Ishikawa (cell line): ENCODE results near the gene TP73.

Experiments
- CEBPB ChIP-seq: IDR thresholded peaks from 2 replicates; pipeline ENCODE4 v1.6.1; 2012
- CREB1 ChIP-seq: IDR thresholded peaks from 2 replicates; pipeline ENCODE4 v1.6.1; 2012; ENCODE audit warnings: low read depth
- EGR1 ChIP-seq: IDR thresholded peaks from 2 replicates; pipeline ENCODE4 v1.6.1; 2012
- EP300 ChIP-seq: IDR thresholded peaks from 2 replicates; pipeline ENCODE4 v1.6.1; 2012; ENCODE audit warnings: borderline replicate concordance
- FOXM1 ChIP-seq: IDR thresholded peaks from 2 replicates; pipeline ENCODE4 v1.6.1; 2012; ENCODE audit warnings: low read depth, borderline replicate concordance
- MAX ChIP-seq: IDR thresholded peaks from 2 replicates; pipeline ENCODE4 v1.6.1; 2012
- NFIC ChIP-seq: IDR thresholded peaks from 2 replicates; pipeline ENCODE4 v1.6.1; 2012
- RAD21 ChIP-seq: IDR thresholded peaks from 2 replicates; pipeline ENCODE4 v1.6.1; 2012; ENCODE audit warnings: low read depth
- TAF1 ChIP-seq: IDR thresholded peaks from 2 replicates; pipeline ENCODE4 v1.6.1; 2012; ENCODE audit warnings: low read depth, mild to moderate bottlenecking
- TCF12 ChIP-seq: IDR thresholded peaks from 2 replicates; pipeline ENCODE4 v1.6.1; 2012; ENCODE audit warnings: low read depth
- TEAD4 ChIP-seq: IDR thresholded peaks from 2 replicates; pipeline ENCODE4 v1.6.1; 2012
- USF1 ChIP-seq: IDR thresholded peaks from 2 replicates; pipeline ENCODE4 v1.6.1; 2012
- YY1 ChIP-seq: IDR thresholded peaks from 2 replicates; pipeline ENCODE4 v1.6.1; 2012; ENCODE audit warnings: low read depth
- ZBTB7A ChIP-seq: IDR thresholded peaks from 2 replicates; pipeline ENCODE4 v1.6.1; 2012; ENCODE audit warnings: low read depth
- TF ChIP-seq, protein P1 (sequence below): IDR thresholded peaks from 2 replicates; pipeline ENCODE4 v1.6.1; 2012; ENCODE audit warnings: low read depth, mild to moderate bottlenecking

Gene TP73

GRCh38 chr1:3649342-3650247, 2.7 kb upstream of the TP73 start, which contains the start of gene WRAP73:
TSS of gene WRAP73 (minus strand) at chr1:3650103. CDS start at chr1:3649999, 104 bp downstream.
- TF ChIP-seq USF1 (no peak), CREB1 (no peak), TAF1 (peak; percentile 42; the same call in 1 of the 2 replicates), YY1 (peak; percentile 65; the same call in 1 of the 2 replicates), TCF12 (no peak), EGR1 (peak; percentile 38), MAX (peak; percentile 68), ZBTB7A (peak; percentile 54)

- TF ChIP-seq, protein P1, sequence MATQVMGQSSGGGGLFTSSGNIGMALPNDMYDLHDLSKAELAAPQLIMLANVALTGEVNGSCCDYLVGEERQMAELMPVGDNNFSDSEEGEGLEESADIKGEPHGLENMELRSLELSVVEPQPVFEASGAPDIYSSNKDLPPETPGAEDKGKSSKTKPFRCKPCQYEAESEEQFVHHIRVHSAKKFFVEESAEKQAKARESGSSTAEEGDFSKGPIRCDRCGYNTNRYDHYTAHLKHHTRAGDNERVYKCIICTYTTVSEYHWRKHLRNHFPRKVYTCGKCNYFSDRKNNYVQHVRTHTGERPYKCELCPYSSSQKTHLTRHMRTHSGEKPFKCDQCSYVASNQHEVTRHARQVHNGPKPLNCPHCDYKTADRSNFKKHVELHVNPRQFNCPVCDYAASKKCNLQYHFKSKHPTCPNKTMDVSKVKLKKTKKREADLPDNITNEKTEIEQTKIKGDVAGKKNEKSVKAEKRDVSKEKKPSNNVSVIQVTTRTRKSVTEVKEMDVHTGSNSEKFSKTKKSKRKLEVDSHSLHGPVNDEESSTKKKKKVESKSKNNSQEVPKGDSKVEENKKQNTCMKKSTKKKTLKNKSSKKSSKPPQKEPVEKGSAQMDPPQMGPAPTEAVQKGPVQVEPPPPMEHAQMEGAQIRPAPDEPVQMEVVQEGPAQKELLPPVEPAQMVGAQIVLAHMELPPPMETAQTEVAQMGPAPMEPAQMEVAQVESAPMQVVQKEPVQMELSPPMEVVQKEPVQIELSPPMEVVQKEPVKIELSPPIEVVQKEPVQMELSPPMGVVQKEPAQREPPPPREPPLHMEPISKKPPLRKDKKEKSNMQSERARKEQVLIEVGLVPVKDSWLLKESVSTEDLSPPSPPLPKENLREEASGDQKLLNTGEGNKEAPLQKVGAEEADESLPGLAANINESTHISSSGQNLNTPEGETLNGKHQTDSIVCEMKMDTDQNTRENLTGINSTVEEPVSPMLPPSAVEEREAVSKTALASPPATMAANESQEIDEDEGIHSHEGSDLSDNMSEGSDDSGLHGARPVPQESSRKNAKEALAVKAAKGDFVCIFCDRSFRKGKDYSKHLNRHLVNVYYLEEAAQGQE, result no peak
Observed at GRCh38 chr1:3650248-3651025, 1.9 kb upstream of the TP73 start.

DNA sequence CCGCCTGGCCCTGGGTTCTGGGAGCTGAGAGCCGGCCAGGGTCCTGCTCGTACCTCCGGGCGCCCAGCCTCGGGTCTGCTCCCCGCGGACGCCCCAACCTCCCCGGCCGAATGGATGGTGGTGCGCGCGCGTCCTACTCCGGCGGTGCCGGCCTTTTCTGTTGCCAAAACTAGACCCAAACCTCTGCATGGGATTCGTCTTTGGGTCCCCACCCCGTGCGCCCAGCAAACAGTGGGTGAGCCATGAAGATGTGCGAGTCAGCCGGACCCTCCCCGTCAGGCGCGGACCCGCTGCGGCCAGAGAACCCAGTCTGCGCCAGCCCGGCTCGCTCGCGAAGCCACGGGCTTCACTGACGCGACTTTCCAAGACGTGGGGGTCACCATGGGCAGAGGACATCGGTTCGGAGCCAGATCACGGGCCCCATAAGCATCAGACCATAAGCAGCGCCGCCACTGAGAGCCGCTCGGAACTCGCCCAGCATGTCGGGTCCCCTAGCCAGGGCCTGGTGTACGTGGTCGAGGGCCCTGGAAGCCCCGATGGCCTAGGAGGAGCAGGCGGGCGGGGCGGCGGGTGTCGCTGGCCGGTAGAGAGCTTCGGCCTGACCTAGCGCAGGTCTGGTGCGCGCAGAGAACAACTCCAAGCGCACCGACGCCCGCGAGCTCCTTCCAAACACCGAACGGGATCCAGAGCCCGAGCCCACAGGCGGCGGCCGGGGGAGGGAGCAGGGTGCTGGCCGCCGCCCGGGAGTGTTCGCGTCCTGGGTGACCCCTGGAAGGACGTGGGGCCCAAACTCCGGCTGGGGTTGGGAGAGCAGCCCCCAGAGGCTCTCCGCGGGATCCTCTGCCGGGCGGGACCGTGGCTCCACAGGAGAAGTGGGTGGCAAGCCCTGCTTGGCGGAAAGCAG, 1.0 kb upstream of the TP73 start:
- TF ChIP-seq YY1, result no peak
- TF ChIP-seq TAF1, result no peak

GRCh38 chr1:3652548-3653285, 401 bp downstream of the TP73 start:
- peak; percentile 24; the same call in 1 of the 2 replicates for TF ChIP-seq MAX
- peak; percentile 32; the same call in 1 of the 2 replicates for TF ChIP-seq TAF1
- TF ChIP-seq, protein P1, result no peak

DNA sequence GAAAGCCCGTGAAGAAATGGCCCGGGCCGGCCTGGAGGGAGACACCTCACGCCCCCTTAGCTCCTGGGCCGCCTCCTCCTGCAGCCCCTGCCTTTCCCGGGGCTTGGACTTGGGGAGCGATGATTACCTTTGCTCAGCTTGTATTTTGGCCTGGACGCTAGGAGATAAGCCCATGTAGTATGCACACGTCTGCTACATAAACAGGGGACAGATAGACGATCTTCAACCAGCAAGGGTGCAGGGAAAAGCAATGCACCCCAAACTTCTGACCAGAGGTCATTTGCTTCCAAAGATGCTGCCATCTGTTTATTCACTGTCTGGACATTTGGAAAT, 936 bp downstream of the TP73 start:
- no peak for TF ChIP-seq RAD21
- no peak for TF ChIP-seq CREB1
- no peak for TF ChIP-seq TAF1
- no peak for TF ChIP-seq EP300
- no peak for TF ChIP-seq ZBTB7A
- TF ChIP-seq EGR1, result no peak
- TF ChIP-seq FOXM1, result no peak
- TF ChIP-seq USF1, result no peak
- TF ChIP-seq NFIC, result no peak
- TF ChIP-seq TCF12, result no peak
- TF ChIP-seq, protein P1, result no peak
- TF ChIP-seq YY1, result no peak
- no peak for TF ChIP-seq TEAD4
- TF ChIP-seq CEBPB, result no peak
